GM21723 (cell line): ENCODE data around the gene MMGT1.
"Not testable (repeated sequence)": the region's sequence is repeated elsewhere in the genome, so short reads cannot be mapped to it uniquely, and the experiment has no call there.

Experiments
- ATAC-seq: cut with Tn5 transposase; IDR thresholded peaks from one replicate; pipeline ENCODE4 v1.9.1; 2021; ENCODE audit warnings: mild to moderate bottlenecking, moderate library complexity; ENCODE audit not compliant: unreplicated experiment

The MMGT1 gene

GRCh38 chrX:135927897-135928296, 45.9 kb downstream of the MMGT1 start:
- no peak for ATAC-seq

DNA sequence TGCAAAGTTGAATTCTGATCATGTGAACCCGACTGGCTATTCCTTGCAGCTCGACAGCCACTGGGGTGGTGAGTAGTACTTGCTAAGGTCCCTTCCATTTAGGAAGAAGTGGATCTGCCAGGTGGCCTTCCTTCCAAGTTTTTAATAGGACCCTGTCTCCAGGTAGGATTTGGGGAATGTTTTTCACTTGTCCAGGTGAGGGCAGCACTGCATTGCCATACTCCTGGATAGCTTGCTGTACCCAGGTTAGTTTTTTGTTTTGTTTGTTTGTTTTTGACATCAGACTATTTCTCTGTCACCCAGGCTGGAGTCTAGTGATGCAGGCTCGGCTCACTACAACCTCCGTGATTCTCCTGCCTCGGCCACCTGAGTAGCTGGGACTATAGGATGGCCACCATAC, 50.4 kb downstream of the MMGT1 start:
- no peak for ATAC-seq

GRCh38 chrX:135920516-135920915, 53.3 kb downstream of the MMGT1 start:
- ATAC-seq: not testable (repeated sequence)

DNA sequence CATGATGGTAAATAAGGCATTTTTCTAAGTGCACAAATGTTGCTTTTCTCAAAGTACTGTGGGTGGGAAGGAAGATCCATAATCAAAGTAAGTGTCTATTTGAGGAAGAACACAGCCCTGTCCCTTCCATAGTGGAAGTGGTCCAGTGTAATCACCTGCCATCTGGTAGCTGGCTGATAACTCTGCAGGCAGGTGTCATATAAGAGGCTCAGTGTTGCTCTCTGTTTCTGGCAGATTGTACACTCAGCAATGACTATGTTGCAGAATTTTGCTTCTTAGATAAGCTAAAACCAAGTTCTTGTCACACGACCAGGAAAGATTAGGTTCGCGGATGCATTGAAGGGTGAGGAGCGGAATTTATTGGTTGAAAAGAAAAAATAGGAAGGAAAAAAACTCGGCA, 59.4 kb downstream of the MMGT1 start:
- ATAC-seq: no peak
